Skeletal muscle satellite cell (primary cell): ENCODE data around the gene CPN2.

Experiments used
- H3K27me3 ChIP-seq: 2 replicates; pipeline ENCODE4 v1.7.0; 2013; ENCODE audit warnings: low read length; ENCODE audit not compliant: control insufficient read depth, insufficient read depth
- H3K36me3 ChIP-seq: 2 replicates; pipeline ENCODE4 v1.7.0; 2013; ENCODE audit warnings: mild to moderate bottlenecking, control low read depth, low read length; ENCODE audit not compliant: insufficient read depth
- H3K4me1 ChIP-seq: 2 replicates; pipeline ENCODE4 v1.7.0; 2013; ENCODE audit warnings: low read length; ENCODE audit not compliant: control insufficient read depth, insufficient read depth
- H3K4me2 ChIP-seq: 2 replicates; pipeline ENCODE4 v1.7.0; 2013; ENCODE audit warnings: mild to moderate bottlenecking, low read length
- H3K4me3 ChIP-seq: 2 replicates; pipeline ENCODE4 v1.7.0; 2013; ENCODE audit warnings: low read length
- H3K9ac ChIP-seq: 2 replicates; pipeline ENCODE4 v1.7.0; 2013; ENCODE audit warnings: mild to moderate bottlenecking, low read depth, low read length, moderate library complexity
- H3K9me3 ChIP-seq: replicated peaks from 2 replicates; pipeline ENCODE4 v1.7.0; 2013; ENCODE audit warnings: mild to moderate bottlenecking, control low read depth, low read length

The CPN2 gene

DNA sequence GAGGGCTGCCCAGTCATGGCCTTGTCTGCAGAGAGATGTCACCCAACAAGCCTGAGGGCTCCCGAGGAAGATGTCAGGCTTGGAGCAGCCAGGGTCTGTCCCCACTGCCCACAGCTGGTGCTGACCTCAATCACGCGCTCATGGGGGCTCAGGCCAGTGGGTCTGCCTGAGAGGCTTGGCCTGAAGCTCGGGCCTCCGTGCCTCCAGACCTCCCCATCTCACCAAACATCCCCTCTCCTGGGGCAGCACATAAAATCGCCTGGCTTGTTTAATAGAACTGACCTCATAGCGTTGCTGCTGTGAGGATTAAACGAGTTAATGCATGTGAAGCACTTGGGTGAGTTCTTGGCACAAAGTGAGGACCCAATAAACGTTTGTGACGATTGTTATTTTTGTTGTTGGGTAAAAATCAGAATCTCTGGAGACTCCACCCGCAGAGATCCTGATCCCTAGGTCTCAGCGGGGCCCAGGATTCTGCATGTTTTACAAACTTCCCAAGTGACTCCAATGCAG lies 14.9 kb upstream of the CPN2 start:
- Histone ChIP-seq H3K9ac (no peak overlapping the region), H3K9me3 (no peaks in the 10 kb centered on the region), H3K4me2 (no peak overlapping the region), H3K36me3 (no peaks in the 10 kb centered on the region), H3K27me3 (peaks cover 74% of the 10 kb centered on the region), H3K4me3 (no peak overlapping the region), H3K4me1 (peaks cover 16% of the 10 kb centered on the region)

DNA sequence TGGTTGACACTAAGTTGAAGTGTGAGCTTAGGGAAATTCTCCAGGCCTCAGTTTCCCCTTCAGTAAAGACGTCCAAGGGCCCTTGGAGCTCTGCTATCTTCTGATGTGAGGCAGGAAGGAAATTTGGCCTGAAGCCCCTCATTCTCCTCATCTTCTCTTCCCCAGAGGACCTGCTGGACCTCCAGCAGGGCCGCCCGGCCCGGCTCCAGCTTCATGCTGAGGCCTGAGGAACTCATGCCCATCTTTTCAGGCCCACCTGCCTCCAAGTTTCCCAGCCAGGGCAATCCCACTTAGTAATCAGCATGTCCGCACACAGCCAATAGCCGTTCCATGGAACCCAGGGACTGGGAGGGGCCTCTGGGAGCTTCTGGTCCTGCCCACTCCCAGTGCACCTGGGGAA lies 14.4 kb upstream of the CPN2 start:
- Histone ChIP-seq H3K36me3 (no peaks in the 10 kb centered on the region), H3K9ac (no peak overlapping the region), H3K4me3 (no peak overlapping the region), H3K9me3 (no peaks in the 10 kb centered on the region), H3K27me3 (peaks cover 74% of the 10 kb centered on the region), H3K4me1 (peaks cover 16% of the 10 kb centered on the region), H3K4me2 (no peak overlapping the region)

DNA sequence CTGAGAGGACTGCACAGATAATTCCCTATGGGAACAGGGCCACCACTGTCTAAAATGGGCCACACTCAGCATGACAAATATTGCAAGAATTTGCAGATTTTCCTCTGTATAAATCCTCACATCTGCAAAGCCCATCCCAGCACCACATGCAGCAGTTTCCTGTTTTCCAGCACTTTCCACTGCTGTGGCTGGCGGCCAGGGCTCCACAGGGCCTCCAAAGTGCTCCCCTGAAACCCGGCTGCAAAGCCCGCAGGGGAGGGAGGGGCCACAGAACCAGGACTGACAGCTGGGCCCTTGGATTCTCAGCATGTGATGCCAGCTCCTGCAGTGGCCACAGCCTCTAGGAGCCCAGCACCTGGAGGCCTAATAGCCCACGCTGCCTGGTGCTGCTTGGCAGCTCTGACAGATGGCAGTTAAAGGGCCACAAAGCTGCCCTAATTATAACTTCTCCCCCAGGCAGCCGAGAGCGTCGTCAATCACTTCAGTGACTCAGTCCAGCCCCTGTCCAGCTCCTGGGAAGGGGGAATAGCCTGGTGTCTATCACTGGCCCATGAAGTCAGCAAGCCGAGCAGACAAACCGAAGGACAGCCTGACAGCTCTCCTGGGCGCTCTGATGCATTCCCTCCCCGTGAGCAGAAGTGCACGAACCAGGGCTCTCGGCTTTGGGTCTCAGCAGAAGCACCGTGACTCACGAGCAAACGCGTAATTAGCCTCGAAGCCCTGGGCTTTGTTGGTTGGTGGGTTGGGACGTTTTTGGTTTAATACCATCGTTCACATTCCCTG lies 13.7 kb upstream of the CPN2 start:
- no peak overlapping the region for H3K4me2 ChIP-seq
- peaks cover 16% of the 10 kb centered on the region for H3K4me1 ChIP-seq
- H3K9me3 ChIP-seq: no peaks in the 10 kb centered on the region
- H3K9ac ChIP-seq: no peak overlapping the region
- H3K36me3 ChIP-seq: no peaks in the 10 kb centered on the region
- peaks cover 69% of the 10 kb centered on the region for H3K27me3 ChIP-seq
- H3K4me3 ChIP-seq: no peak overlapping the region

DNA sequence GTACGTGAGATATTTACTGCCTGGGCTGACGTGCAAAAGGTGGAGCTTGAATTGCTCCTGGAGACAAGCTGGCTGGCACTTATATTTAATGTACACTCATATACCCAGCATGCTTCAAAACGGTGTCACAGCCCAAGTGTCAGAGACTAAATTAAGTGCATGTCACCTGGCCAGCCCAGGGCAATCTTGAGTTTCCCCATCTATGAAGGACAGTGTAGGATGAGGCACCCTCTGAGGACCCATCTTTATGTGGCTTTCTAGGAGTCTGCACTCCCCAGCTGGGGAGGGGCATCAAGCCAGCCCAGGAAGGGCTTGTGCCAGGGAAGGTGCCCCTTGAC lies 13.2 kb upstream of the CPN2 start:
- Histone ChIP-seq H3K4me3 (no peak overlapping the region), H3K36me3 (no peaks in the 10 kb centered on the region), H3K4me1 (peaks cover 16% of the 10 kb centered on the region), H3K4me2 (no peak overlapping the region), H3K9me3 (no peaks in the 10 kb centered on the region), H3K9ac (no peak overlapping the region), H3K27me3 (peaks cover 68% of the 10 kb centered on the region)

DNA sequence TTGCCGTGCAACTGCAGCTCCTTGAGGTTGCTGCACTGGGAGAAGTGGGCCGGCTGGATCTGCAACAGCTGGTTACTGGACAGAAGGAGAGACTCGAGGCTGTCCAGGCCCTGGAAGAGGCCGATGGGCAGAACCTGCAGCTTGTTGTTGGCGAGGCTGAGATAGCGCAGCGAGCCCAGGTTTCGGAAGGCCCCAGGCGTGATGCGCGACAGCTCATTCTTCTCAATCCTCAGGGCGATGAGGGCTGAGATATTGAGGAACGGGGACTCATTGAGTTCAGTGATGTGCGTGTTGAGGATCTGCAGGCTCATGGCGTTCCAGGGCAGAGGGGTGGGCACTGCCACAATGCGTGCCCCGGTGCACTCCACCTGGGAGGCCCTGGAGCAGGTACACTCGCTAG lies 9.4 kb upstream of the CPN2 start:
- peaks cover 76% of the 10 kb centered on the region for H3K27me3 ChIP-seq
- H3K4me2 ChIP-seq: no peak overlapping the region
- H3K4me1 ChIP-seq: peaks cover 10% of the 10 kb centered on the region
- no peak overlapping the region for H3K9ac ChIP-seq
- no peaks in the 10 kb centered on the region for H3K36me3 ChIP-seq
- H3K9me3 ChIP-seq: no peaks in the 10 kb centered on the region
- H3K4me3 ChIP-seq: no peak overlapping the region

DNA sequence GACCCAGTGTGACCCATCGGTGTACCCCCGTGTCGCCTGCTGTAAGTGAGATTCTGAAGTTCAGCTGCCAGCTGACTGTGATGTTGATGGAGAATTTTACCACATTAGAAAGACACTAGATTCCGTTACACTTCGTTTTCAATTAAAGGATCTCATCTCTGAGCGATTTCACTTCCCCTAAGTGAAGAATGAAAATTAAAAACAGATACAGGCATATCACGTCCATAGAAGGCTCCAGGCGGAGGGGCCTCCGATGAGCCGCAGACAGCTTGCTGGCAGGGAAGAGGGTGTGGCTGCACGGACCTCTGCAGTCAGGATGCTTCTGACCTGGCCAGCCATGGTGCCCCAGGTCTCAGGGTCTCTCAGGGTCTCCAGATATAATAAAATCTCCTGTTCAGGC lies 6.6 kb upstream of the CPN2 start:
- H3K27me3 ChIP-seq: peaks cover 70% of the 10 kb centered on the region
- no peak overlapping the region for H3K9ac ChIP-seq
- H3K9me3 ChIP-seq: no peaks in the 10 kb centered on the region

DNA sequence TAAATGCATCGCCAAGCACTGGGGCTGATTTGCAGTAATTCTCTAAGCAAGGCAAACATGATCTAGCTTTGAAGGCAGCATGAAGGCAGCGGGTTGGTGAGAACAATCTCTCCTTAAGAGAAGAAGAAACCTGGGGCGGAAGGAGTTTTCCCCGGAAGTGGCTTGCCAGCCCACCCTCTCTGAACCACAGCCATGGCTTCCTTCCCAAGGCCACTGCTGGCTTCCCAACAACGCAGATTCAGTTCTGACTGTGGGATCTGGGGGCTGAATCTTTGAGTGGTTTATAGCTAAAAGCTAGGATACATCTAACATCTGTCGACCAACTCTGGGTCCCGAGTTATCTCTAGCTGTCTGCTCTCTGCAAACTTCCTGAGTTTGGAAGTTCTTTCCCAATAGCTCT lies 4.3 kb upstream of the CPN2 start:
- H3K4me1 ChIP-seq: no peaks in the 10 kb centered on the region
- no peaks in the 10 kb centered on the region for H3K36me3 ChIP-seq
- no peak overlapping the region for H3K4me2 ChIP-seq
- peaks cover 50% of the 10 kb centered on the region for H3K27me3 ChIP-seq
- no peak overlapping the region for H3K4me3 ChIP-seq
- H3K9me3 ChIP-seq: no peaks in the 10 kb centered on the region
- no peak overlapping the region for H3K9ac ChIP-seq

More for the DNA sequence above, 6.6 kb upstream of the CPN2 start:
- Histone ChIP-seq H3K4me1 (no peaks in the 10 kb centered on the region), H3K4me3 (no peak overlapping the region), H3K4me2 (no peak overlapping the region), H3K36me3 (no peaks in the 10 kb centered on the region)

DNA sequence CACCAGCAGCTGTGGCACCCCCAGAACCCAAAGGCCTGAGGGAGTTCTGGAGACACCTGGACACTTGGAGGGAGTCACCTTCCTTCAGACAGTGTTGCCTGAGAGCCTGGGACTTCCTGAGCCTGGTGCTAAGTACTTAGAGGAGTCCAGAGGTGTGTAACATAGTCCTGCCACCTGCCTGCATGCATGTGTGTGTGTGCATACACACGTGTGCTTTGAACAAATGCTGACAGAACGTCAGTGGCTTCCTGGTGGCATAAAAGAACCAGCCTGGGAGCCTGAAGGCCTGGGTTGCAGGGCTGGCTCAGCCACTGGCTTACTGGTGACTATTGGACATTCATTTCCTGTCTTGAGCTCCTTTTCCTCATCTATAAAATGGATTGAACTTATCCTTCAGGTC lies 3.2 kb upstream of the CPN2 start:
- no peaks in the 10 kb centered on the region for H3K9me3 ChIP-seq
- H3K4me2 ChIP-seq: no peak overlapping the region
- H3K27me3 ChIP-seq: peaks cover 45% of the 10 kb centered on the region
- no peaks in the 10 kb centered on the region for H3K36me3 ChIP-seq
- no peaks in the 10 kb centered on the region for H3K4me1 ChIP-seq
- no peak overlapping the region for H3K4me3 ChIP-seq
- H3K9ac ChIP-seq: no peak overlapping the region

DNA sequence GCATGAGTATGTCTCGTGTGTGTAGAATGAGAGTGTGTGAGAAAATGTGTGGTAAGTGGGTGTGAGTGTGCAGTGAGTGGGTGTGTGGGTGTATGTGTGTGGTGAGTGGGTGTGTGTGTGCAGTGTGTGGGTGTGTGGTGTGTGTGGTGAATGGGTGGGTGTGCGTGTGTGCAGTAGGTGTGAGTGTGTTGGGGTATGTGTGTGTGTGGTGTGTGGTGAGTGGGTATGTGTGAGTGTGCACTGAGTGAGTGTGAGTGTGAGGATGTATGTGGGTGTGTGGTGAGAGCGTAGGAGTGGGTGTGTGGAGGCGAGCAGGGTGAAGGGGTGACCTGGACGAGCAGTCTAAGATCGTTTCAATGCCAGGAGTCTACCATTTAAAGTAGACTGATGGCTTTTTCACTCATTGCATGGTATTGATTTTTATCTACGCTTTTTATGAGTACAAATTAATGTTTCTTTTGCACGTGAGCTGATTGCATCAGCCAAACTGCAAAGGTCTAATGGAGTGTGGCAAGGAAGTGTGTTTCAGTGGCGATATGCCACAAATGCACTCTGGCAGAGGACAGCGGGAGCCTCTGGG lies 1.6 kb upstream of the CPN2 start:
- Histone ChIP-seq H3K4me3 (no peak overlapping the region), H3K27me3 (peaks cover 29% of the 10 kb centered on the region), H3K4me1 (no peaks in the 10 kb centered on the region), H3K9me3 (no peaks in the 10 kb centered on the region), H3K9ac (no peak overlapping the region), H3K36me3 (no peaks in the 10 kb centered on the region), H3K4me2 (no peak overlapping the region)

DNA sequence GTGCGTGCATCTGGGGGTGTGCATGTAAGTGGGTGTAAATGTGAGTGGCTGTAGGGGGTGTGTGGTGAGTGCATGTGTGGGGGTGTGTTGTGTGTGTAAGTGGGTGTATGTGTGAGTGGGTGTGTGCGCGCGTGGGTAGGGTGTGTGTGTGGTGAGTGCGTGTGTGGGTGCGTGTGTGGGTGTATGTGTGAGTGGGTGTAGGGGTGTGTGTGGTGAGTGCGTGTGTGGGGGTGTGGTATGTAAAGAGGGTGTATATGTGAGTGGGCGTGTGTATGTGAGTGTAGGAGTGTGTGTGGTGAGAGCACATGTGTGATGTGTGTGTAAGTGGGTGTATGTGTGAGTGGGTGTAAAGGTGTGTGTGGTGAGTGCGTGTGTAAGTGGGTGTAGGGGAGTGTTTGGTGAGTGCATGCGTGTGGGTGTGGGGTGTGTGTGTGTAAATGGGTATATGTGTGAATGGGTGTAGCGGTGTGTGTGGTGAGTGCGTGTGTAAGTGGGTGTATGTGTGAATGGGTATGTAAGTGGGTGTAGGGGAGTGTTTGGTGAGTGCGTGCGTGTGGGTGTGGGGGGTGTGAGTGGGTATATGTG lies 916 bp upstream of the CPN2 start:
- no peak overlapping the region for H3K9ac ChIP-seq
- H3K27me3 ChIP-seq: peaks cover 26% of the 10 kb centered on the region
- H3K4me1 ChIP-seq: no peaks in the 10 kb centered on the region
- no peaks in the 10 kb centered on the region for H3K9me3 ChIP-seq
- H3K4me3 ChIP-seq: no peak overlapping the region
- no peaks in the 10 kb centered on the region for H3K36me3 ChIP-seq
- no peak overlapping the region for H3K4me2 ChIP-seq

DNA sequence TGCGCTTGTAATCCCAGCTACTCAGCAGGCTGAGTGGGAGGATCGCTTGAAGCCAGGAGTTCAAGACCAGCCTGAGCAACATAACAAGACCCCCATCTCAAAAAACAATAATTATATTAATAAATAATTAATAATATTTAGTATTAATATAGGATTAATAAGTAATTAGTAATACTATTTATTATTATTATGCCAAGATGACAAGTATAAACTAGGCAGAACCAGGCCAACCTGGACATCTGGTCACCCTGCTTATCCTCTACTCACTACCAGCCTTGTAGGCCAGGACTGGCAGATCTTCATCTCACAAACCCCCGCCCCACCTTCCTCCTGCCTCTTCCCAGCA lies 429 bp downstream of the CPN2 start:
- H3K4me1 ChIP-seq: no peaks in the 10 kb centered on the region
- no peak overlapping the region for H3K4me2 ChIP-seq
- no peak overlapping the region for H3K4me3 ChIP-seq
- no peaks in the 10 kb centered on the region for H3K9me3 ChIP-seq
- H3K9ac ChIP-seq: no peak overlapping the region
- no peaks in the 10 kb centered on the region for H3K36me3 ChIP-seq
- peaks cover 20% of the 10 kb centered on the region for H3K27me3 ChIP-seq

DNA sequence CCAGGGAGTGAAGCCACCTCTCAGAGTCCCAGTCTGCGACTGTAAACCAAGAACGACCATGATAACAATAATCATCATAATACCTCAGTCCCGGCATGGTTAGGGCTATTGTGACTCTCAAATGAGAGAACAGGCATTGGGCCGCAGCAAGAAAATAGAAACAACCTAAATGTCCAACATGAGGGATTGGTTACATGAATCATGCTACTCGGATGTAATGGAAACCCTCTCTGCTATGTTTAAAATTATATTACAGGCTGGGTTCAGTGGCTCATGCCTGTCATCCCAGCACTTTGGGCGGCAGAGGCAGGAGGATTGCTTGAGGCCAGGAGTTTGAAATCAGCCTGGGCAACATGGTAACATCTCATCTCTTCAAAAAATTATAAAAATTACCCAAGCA lies 2.8 kb downstream of the CPN2 start:
- H3K4me1 ChIP-seq: no peaks in the 10 kb centered on the region
- peaks cover 24% of the 10 kb centered on the region for H3K27me3 ChIP-seq
- H3K36me3 ChIP-seq: no peaks in the 10 kb centered on the region
- H3K9me3 ChIP-seq: no peaks in the 10 kb centered on the region
- H3K4me2 ChIP-seq: no peak overlapping the region
- no peak overlapping the region for H3K4me3 ChIP-seq
- H3K9ac ChIP-seq: no peak overlapping the region
